Jurkat, Clone E6-1 (cell line): ENCODE measurements around the gene TYW1B.
"Not testable (repeated sequence)": the region's sequence is repeated elsewhere in the genome, so short reads cannot be mapped to it uniquely, and the experiment has no call there.

ENCODE experiments used
- DNase-seq: peaks from one replicate; pipeline ENCODE4 v3.0.0-alpha.2; 2011; ENCODE audit warnings: low read depth, low spot score
- H3K4me3 ChIP-seq: 2 replicates; pipeline ENCODE4 v1.5.1; 2011; ENCODE audit warnings: mild to moderate bottlenecking, low read length, control low read depth, moderate library complexity

TYW1B gene

GRCh38 chr7:72777167-72777566 is 50.8 kb downstream of the TYW1B start:
- DNase-seq, H3K4me3 ChIP-seq: not testable (repeated sequence)

- H3K4me3 ChIP-seq, DNase-seq: not testable (repeated sequence)
Observed at GRCh38 chr7:72772627-72773026, 55.4 kb downstream of the TYW1B start.

DNA sequence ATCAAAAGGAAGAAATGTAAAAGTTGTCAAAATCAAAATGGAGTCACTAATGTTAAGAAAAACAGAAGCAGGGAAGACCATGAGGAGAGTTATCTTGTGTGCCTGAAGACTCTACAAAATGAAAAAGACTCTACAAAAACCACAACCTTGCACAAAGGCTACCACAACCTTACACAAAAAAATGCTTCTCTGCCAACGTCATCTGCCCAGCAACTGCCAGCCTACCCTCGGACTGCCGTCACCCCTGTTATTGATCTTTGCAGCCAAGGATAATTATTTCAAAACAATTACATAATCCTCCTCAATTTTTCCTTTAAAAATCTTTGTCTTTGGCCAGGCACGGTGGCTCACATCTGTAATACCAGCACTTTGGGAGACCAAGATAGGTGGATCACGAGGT is 61.0 kb downstream of the TYW1B start:
- DNase-seq, H3K4me3 ChIP-seq: not testable (repeated sequence)

DNA sequence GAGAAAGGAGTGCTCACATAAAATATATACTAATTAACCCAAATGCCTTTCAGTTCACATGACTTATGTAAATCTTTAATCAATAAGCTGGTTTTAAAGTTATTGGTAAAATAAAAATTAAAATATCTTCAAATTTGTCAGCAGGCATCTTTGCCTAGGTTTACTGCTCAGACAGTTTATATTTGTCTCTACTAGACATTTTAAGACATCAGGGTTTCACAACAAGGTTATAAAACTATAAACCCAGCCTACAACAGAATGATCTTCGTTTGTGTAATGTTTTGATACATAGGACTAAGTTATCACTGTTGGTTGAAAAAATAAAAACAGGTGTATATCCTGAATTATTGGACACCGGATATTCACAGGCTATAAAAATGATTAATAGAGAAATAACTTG is 67.4 kb downstream of the TYW1B start:
- no peak for DNase-seq
- no peak overlapping the region for H3K4me3 ChIP-seq

- DNase-seq, result no peak
- no peak overlapping the region for H3K4me3 ChIP-seq
Observed at GRCh38 chr7:72754312-72754711, 73.7 kb downstream of the TYW1B start.

- H3K4me3 ChIP-seq, result no peak overlapping the region
- no peak for DNase-seq
Observed at GRCh38 chr7:72753781-72754180, 74.2 kb downstream of the TYW1B start.

GRCh38 chr7:72753229-72753628 is 74.8 kb downstream of the TYW1B start:
- not testable (repeated sequence) for H3K4me3 ChIP-seq, DNase-seq

- no peak for DNase-seq
Observed at GRCh38 chr7:72751978-72752377, 76.0 kb downstream of the TYW1B start.

DNA sequence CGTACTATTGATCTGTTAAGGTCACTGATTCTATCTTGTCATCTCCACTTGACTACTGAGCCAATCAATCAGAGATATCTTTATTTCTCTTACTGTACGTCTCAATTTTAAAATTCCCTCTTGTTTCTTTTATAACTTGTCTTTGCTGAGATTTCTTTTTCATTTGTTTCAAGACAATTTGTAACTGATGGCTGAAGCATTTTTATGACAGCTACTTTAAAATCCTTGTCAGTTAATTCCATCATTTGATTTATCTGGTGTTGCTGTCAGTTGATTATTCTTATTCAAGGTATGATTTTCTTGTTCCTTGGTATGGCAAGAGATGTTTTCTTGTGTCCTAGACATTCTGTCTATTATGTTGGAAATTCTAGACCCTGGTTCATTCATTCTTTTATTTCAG is 76.6 kb downstream of the TYW1B start:
- DNase-seq, result no peak
- H3K4me3 ChIP-seq, result no peak overlapping the region

More at GRCh38 chr7:72751978-72752377, 76.0 kb downstream of the TYW1B start:
- H3K4me3 ChIP-seq, result no peak overlapping the region

DNA sequence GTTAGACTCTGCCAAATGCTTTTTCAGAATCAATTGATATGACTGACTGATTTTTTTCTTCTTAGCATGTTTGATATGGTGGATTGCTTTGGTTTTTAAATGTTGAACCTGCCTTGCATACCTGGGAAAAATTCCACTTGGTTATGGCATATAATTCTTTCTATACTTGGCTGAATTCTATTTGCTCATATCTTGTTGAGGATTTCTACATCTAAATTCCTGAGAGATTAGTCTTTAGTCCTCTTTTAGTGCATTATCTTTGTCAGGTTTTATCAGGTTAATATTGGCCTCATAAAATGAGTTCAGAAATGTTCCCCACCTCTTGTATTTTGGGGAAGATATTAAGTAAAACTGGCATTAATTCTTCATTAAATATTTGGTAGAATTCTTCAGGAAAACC is 79.4 kb downstream of the TYW1B start:
- not testable (repeated sequence) for H3K4me3 ChIP-seq, DNase-seq

DNA sequence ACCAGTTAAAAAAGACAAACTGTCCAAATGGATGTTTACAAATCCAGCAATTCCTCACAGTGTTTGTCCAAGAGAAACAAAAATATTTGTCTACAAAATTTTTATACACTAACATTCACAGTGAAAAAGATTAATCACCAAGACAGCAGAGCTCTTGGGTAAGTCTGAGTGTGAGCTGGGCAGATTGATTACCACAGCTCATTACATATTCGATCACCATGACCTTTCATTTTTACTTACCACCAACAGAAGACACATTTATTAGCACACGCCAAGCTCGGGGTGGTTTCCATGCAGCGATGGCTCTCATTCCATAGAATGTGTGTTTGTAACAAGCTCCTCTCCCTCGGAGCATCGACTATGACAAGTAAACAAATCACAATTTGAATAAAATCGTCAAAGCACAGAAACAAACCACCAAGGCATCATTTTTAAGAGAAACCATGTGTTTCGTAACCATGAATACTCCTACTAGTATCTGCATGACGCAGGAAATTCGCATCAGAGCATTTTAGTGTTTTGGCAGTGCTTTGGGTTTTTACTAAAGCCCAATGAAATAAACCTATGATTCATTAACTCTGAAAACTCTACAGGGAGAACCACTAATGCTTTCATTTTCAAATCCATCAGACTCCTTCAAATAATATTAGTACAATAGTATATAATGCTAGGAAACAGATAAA is 83.6 kb downstream of the TYW1B start:
- H3K4me3 ChIP-seq, DNase-seq: not testable (repeated sequence)

- not testable (repeated sequence) for H3K4me3 ChIP-seq, DNase-seq
Observed at GRCh38 chr7:72743801-72744200, 84.2 kb downstream of the TYW1B start.

GRCh38 chr7:72739716-72740115 is 88.3 kb downstream of the TYW1B start:
- not testable (repeated sequence) for DNase-seq, H3K4me3 ChIP-seq

DNA sequence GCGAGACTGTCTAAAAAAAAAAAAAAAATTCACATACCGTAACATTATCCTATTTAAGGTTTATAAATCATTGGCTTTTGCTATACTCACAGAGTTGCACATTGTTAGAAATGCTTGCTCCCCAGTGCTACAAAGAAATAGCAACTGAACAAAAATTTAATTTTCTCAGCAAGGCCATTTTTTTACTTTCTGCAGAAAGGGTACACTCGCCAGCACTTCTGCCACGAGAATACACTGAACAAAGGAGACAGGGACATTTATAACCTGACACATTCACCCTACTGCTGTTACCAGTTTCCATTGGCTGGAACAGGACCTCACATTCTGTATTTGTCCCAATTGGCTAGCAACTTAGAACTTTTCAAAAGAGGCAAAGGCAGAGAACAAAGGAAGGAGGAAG is 92.1 kb downstream of the TYW1B start:
- H3K4me3 ChIP-seq, DNase-seq: not testable (repeated sequence)

DNA sequence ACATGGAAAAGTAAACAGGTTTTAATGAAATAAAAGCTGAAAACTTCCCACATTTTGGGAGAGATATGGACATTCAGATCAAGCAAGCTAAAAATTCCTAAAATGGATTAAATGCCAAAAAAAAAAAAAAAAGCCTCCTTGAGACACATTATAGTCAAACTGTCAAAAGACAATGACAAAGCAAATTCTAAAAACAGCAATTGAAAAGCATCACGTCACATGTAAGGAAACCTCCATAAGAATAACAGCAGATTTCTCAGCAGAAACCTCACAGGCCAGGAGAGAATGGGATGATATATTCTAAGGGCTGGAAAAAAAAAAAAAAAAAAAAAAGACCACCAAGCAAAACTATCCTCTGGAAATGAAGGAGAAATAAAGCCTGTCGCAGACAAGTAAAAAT is 97.2 kb downstream of the TYW1B start:
- H3K4me3 ChIP-seq, DNase-seq: not testable (repeated sequence)

- not testable (repeated sequence) for H3K4me3 ChIP-seq, DNase-seq
Observed at GRCh38 chr7:72730384-72730783, 97.6 kb downstream of the TYW1B start.

- not testable (repeated sequence) for H3K4me3 ChIP-seq, DNase-seq
Observed at GRCh38 chr7:72729130-72729529, 98.9 kb downstream of the TYW1B start.

GRCh38 chr7:72722694-72723093 is 105.3 kb downstream of the TYW1B start:
- H3K4me3 ChIP-seq, DNase-seq: not testable (repeated sequence)

- H3K4me3 ChIP-seq, DNase-seq: not testable (repeated sequence)
Observed at GRCh38 chr7:72720890-72721289, 107.1 kb downstream of the TYW1B start.

GRCh38 chr7:72717252-72717774 is 110.7 kb downstream of the TYW1B start:
- DNase-seq, H3K4me3 ChIP-seq: not testable (repeated sequence)

DNA sequence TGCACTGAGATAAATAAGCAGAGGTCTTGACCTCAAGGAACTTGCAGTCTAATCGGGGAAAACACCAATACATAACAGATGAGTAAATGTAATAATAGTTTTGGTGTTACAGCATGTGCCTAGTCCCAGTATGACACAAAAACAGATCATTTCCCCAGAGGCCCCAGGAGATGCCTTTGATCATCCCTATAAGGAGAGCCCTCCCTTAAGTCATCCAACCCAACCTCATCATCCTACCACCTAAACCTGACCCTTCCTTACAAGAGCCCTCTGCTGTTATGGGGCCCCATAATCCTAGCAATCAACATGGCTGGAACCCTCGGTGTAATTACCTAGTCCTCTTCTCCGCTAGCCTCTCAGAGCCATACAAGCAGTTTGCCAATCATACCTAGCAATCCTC is 116.1 kb downstream of the TYW1B start:
- H3K4me3 ChIP-seq, result not testable (repeated sequence)

More for the DNA sequence above, 116.1 kb downstream of the TYW1B start:
- DNase-seq, result not testable (repeated sequence)
